SK-N-SH (cell line): ENCODE results near the gene VASP. TPM values are rescaled to one million over a fixed set of nuclear protein-coding genes. Genes with fewer than 3 reads are reported as not detected.

Experiments used
- CTCF ChIA-PET: fragments of 300-600, 350-600 bp; formaldehyde crosslinking; extraction: SDS; loops from one replicate; lab custom pipeline; 2021; lab: Yijun Ruan, JAX
- POLR2A ChIA-PET: fragments of 350-600 bp; sonication (Branson Sonifier 250); formaldehyde crosslinking; extraction: SDS; loops from one replicate; lab custom pipeline; 2020; ENCODE audit warnings: antibody characterized with exemption, inconsistent platforms; lab: Yijun Ruan, JAX
- DNase-seq: peaks from one replicate; pipeline ENCODE4 v3.0.0; 2012
- H2AFZ ChIP-seq: fragments of 200-600 bp; sonication (generic); 2 replicates; pipeline ENCODE4 v1.8.1; 2016; ENCODE audit warnings: antibody characterized with exemption, mild to moderate bottlenecking, low read depth
- H3F3A ChIP-seq: fragments of 200-600 bp; sonication (generic); replicated peaks from 2 replicates; pipeline ENCODE3; 2016; ENCODE audit warnings: antibody characterized with exemption, mild to moderate bottlenecking; ENCODE audit not compliant: insufficient read depth
- H3K27ac ChIP-seq, 2 experiments: fragments of 200-500 bp in 1 of 2; fragments of 200-600 bp in 1 of 2; sonication (Bioruptor generic) in 1 of 2; sonication (generic), shearing (Covaris generic) in 1 of 2; 2 replicates each; pipeline versions ENCODE4 v1.5.1 to v1.6.1; 2014 to 2016; ENCODE audit warnings: low read depth in 2 of 2, inconsistent platforms in 1 of 2, low read length in 1 of 2, mild to moderate bottlenecking in 1 of 2, mixed read lengths in 1 of 2
- H3K27me3 ChIP-seq: fragments of 200-600 bp; sonication (generic), shearing (Covaris generic); 2 replicates; pipeline ENCODE4 v1.6.1; 2016; ENCODE audit warnings: mixed run types; ENCODE audit not compliant: insufficient read depth
- H3K36me3 ChIP-seq, 2 experiments: fragments of 200-500 bp in 1 of 2; fragments of 200-600 bp in 1 of 2; sonication (Bioruptor generic) in 1 of 2; sonication (generic) in 1 of 2; replicated peaks in 1 of 2; 2 replicates each; pipeline versions ENCODE3 to v1.5.1; 2014 to 2016; ENCODE audit warnings: low read length in 1 of 2, mild to moderate bottlenecking in 1 of 2; ENCODE audit not compliant: insufficient read depth in 2 of 2, control insufficient read depth in 1 of 2
- H3K4me1 ChIP-seq, 2 experiments: fragments of 200-500 bp in 1 of 2; fragments of 200-600 bp in 1 of 2; sonication (Bioruptor generic) in 1 of 2; sonication (generic), shearing (Covaris generic) in 1 of 2; 2 replicates each; pipeline versions ENCODE4 v1.5.1 to v1.6.1; 2014 to 2016; ENCODE audit warnings: low read depth in 1 of 2, low read length in 1 of 2, mixed run types in 1 of 2; ENCODE audit not compliant: insufficient read depth in 2 of 2, control insufficient read depth in 1 of 2
- H3K4me2 ChIP-seq: fragments of 200-600 bp; sonication (generic), shearing (Covaris generic); 2 replicates; pipeline ENCODE4 v1.6.1; 2017; ENCODE audit warnings: mixed run types
- H3K4me3 ChIP-seq, 2 experiments: fragments of 200-500 bp in 1 of 2; fragments of 200-600 bp in 1 of 2; sonication (Bioruptor generic) in 1 of 2; sonication (generic), shearing (Covaris generic) in 1 of 2; 2 replicates each; pipeline versions ENCODE4 v1.5.1 to v1.8.1; 2014 to 2016; ENCODE audit warnings: low read depth in 2 of 2, inconsistent platforms in 1 of 2, low read length in 1 of 2, mild to moderate bottlenecking in 1 of 2, mixed read lengths in 1 of 2, moderate library complexity in 1 of 2
- H3K79me2 ChIP-seq: fragments of 200-600 bp; sonication (generic); 2 replicates; pipeline ENCODE4 v1.8.1; 2017; ENCODE audit warnings: mild to moderate bottlenecking; ENCODE audit not compliant: insufficient read depth
- H3K9ac ChIP-seq: fragments of 200-600 bp; sonication (generic); 2 replicates; pipeline ENCODE4 v1.6.1; 2017; ENCODE audit warnings: mixed run types
- H3K9me2 ChIP-seq: fragments of 200-600 bp; sonication (generic); 2 replicates; pipeline ENCODE4 v1.6.1; 2017; ENCODE audit warnings: mixed run types
- H3K9me3 ChIP-seq: fragments of 200-600 bp; sonication (generic); 2 replicates; pipeline ENCODE4 v1.6.1; 2017; ENCODE audit warnings: mixed run types, mild to moderate bottlenecking, moderate library complexity
- H4K20me1 ChIP-seq: fragments of 200-600 bp; sonication (generic); 2 replicates; pipeline ENCODE4 v1.6.1; 2017; ENCODE audit warnings: mild to moderate bottlenecking, mixed run types; ENCODE audit not compliant: insufficient read depth
- FOSL2 ChIP-seq: IDR thresholded peaks from 2 replicates; pipeline ENCODE4 v1.4.0; 2012; ENCODE audit warnings: low read depth, mild to moderate bottlenecking, moderate library complexity, borderline replicate concordance
- FOXM1 ChIP-seq: IDR thresholded peaks from 2 replicates; pipeline ENCODE4 v1.4.0; 2012; ENCODE audit warnings: low read depth, mild to moderate bottlenecking
- GATA2 ChIP-seq: sonication (generic); formaldehyde crosslinking; IDR thresholded peaks from 2 replicates; pipeline ENCODE4 v1.5.0; 2020; ENCODE audit warnings: mild to moderate bottlenecking, missing genetic modification reagents
- IRF3 ChIP-seq: fragments of 150-350 bp; IDR thresholded peaks from 2 replicates; pipeline ENCODE4 v1.6.1; 2016; ENCODE audit warnings: mild to moderate bottlenecking, low read depth, low read length
- JUND ChIP-seq: IDR thresholded peaks from 2 replicates; pipeline ENCODE4 v1.4.0; 2012
- MEF2A ChIP-seq: IDR thresholded peaks from 2 replicates; pipeline ENCODE4 v1.4.0; 2012; ENCODE audit warnings: low read depth, borderline replicate concordance
- NFIC ChIP-seq: IDR thresholded peaks from 2 replicates; pipeline ENCODE4 v1.4.0; 2012; ENCODE audit warnings: borderline replicate concordance
- PBX3 ChIP-seq: IDR thresholded peaks from 2 replicates; pipeline ENCODE4; 2012
- RAD21 ChIP-seq: IDR thresholded peaks from 2 replicates; pipeline ENCODE4 v1.6.1; 2012; ENCODE audit warnings: mild to moderate bottlenecking, low read length
- RXRA ChIP-seq: IDR thresholded peaks from 2 replicates; pipeline ENCODE4 v1.4.0; 2012; ENCODE audit warnings: low read depth, mild to moderate bottlenecking, borderline replicate concordance
- TCF12 ChIP-seq: IDR thresholded peaks from 2 replicates; pipeline ENCODE4 v1.4.0; 2012
- USF2 ChIP-seq: fragments of 150-350 bp; IDR thresholded peaks from 2 replicates; pipeline ENCODE4 v1.6.1; 2017; ENCODE audit warnings: antibody characterized with exemption, low read length, low read depth, borderline replicate concordance
- ZBTB33 ChIP-seq: IDR thresholded peaks from 2 replicates; pipeline ENCODE4 v1.4.0; 2012; ENCODE audit warnings: low read depth, borderline replicate concordance
- WGBS: methylation state at CpG from one replicate; pipeline ENCODE4 v1.1.6; 2017; ENCODE audit warnings: low lambda C conversion rate; 5-methylcytosine and 5-hydroxymethylcytosine counted together
- polyA plus RNA-seq, 3 experiments: library from polyadenylated mRNA; depleted of rRNA; stranded (reverse); fragments of >200 nt; gene quantifications; 2 replicates each; pipeline ENCODE4 v1.2.3, GENCODE V29; 2012

VASP gene
- polyA plus RNA-seq, 1 of the 3 experiments (the other 2 are of a cell fraction): 37.8 TPM

- peaks cover 79% of the 10 kb centered on the region for H3K79me2 ChIP-seq
- H4K20me1 ChIP-seq: peaks cover 65% of the 10 kb centered on the region
- H3K9me3 ChIP-seq: no peaks in the 10 kb centered on the region
- H3K4me2 ChIP-seq: no peak overlapping the region
- TF ChIP-seq ZBTB33: no peak
- TF ChIP-seq FOSL2: no peak
- TF ChIP-seq GATA2: no peak
- TF ChIP-seq FOXM1: no peak
- TF ChIP-seq USF2: no peak
- no peak for TF ChIP-seq JUND
- no peak for TF ChIP-seq NFIC
- no peak for TF ChIP-seq IRF3
- TF ChIP-seq RXRA: no peak
- TF ChIP-seq PBX3: no peak
- no peak for TF ChIP-seq TCF12
- TF ChIP-seq MEF2A: no peak
- TF ChIP-seq RAD21: no peak
- ChIA-PET POLR2A (no interaction called here), CTCF (interaction anchor here (0.7 to 1.3 kb wide), 6 partner anchors 9 to 127 kb away, joined by 3 to 5 read pairs (median 4); no protein-coding TSS in a partner anchor)
- H3K4me3 ChIP-seq: no peak overlapping the region
- DNase-seq: no peak
- 100% methylated on average over 2 of the region's 9 CpGs for WGBS
- H3K36me3 ChIP-seq: peaks cover 0 to 5% of the 10 kb centered on the region in 2 experiments
- H3K27ac ChIP-seq: no peak overlapping the region
- H3K9me2 ChIP-seq: no peaks in the 10 kb centered on the region
- H3K9ac ChIP-seq: no peak overlapping the region
- no peaks in the 10 kb centered on the region for H3K4me1 ChIP-seq
- H3K27me3 ChIP-seq: no peaks in the 10 kb centered on the region
- H2AFZ ChIP-seq: no peak overlapping the region
- peaks cover 6% of the 10 kb centered on the region for H3F3A ChIP-seq
Measured at GRCh38 chr19:45515807-45516401, 8.6 kb downstream of the VASP start.
